ENCODE results near the gene PRR36.

- TF ChIP-seq POLR2A (IDR thresholded peaks at IDR 0.05): no peak
- TF ChIP-seq CTCF (IDR thresholded peaks at IDR 0.05): no peak
Measured at GRCh38 chr19:7865262-7865911, 8.8 kb downstream of the PRR36 start.

All from stomach (tissue), 4 donors.